ENCODE measurements around the gene ARHGAP32. TPM values are rescaled to one million over a fixed set of nuclear protein-coding genes. Genes with fewer than 3 reads are reported as not detected.

Gene ARHGAP32
- total RNA-seq, 1 donor = 20.1 TPM

DNA sequence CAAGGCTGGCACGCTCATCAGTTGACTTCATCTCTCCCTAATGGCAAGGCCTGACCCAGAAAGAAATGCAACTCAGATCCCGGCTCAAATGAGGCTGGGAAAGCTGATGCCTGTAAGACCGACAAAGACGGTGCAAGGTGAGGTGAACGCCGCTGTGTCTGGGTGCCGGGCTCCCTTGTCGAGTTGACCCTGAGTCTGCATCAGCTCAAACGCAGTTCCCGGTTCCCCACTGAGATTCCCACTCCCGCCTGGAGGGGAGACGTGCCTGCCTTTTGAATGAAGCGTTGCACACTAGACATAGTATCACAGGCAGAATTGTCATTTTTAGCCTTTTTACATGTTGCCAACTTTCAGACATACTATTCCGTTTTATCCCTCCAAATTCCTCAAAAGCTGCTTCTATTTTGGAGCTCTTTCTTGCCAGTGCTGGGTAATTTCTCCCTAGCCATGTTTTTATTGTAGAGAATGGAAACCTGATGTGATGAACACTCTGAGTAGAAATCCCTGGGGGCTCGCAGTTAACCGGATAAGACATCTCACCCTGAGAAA lies 248.6 kb downstream of the ARHGAP32 start:
- H3K4me3 ChIP-seq (ENCODE audit: low read depth, low read length) = no peak overlapping the region
- TF ChIP-seq, protein P1, sequence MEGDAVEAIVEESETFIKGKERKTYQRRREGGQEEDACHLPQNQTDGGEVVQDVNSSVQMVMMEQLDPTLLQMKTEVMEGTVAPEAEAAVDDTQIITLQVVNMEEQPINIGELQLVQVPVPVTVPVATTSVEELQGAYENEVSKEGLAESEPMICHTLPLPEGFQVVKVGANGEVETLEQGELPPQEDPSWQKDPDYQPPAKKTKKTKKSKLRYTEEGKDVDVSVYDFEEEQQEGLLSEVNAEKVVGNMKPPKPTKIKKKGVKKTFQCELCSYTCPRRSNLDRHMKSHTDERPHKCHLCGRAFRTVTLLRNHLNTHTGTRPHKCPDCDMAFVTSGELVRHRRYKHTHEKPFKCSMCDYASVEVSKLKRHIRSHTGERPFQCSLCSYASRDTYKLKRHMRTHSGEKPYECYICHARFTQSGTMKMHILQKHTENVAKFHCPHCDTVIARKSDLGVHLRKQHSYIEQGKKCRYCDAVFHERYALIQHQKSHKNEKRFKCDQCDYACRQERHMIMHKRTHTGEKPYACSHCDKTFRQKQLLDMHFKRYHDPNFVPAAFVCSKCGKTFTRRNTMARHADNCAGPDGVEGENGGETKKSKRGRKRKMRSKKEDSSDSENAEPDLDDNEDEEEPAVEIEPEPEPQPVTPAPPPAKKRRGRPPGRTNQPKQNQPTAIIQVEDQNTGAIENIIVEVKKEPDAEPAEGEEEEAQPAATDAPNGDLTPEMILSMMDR (IDR thresholded peaks at IDR 0.05; ENCODE audit: insufficient read depth, low read length) = no peak
- DNase-seq (ENCODE audit: low read depth) = no peak

- DNase-seq (ENCODE audit: low read depth) = no peak
- TF ChIP-seq, protein P1 (IDR thresholded peaks at IDR 0.05; ENCODE audit: insufficient read depth, low read length) = no peak
- H3K4me3 ChIP-seq (ENCODE audit: low read depth, low read length) = no peak within 1 kb of the TSS
These were observed 249.2 kb downstream of the ARHGAP32 start, which contains the start of gene TP53AIP1 for GRCh38 chr11:128942817-128943427. Gene TP53AIP1, minus strand, starts transcription at chr11:128942871. Its CDS starts 5,053 bp downstream, at chr11:128937818.

GRCh38 chr11:128942272-128942612 lies 249.9 kb downstream of the ARHGAP32 start:
- DNase-seq (ENCODE audit: low read depth) = no peak
- TF ChIP-seq, protein P1 (IDR thresholded peaks at IDR 0.05; ENCODE audit: insufficient read depth, low read length) = no peak
- H3K4me3 ChIP-seq (ENCODE audit: low read depth, low read length) = no peak overlapping the region

DNA sequence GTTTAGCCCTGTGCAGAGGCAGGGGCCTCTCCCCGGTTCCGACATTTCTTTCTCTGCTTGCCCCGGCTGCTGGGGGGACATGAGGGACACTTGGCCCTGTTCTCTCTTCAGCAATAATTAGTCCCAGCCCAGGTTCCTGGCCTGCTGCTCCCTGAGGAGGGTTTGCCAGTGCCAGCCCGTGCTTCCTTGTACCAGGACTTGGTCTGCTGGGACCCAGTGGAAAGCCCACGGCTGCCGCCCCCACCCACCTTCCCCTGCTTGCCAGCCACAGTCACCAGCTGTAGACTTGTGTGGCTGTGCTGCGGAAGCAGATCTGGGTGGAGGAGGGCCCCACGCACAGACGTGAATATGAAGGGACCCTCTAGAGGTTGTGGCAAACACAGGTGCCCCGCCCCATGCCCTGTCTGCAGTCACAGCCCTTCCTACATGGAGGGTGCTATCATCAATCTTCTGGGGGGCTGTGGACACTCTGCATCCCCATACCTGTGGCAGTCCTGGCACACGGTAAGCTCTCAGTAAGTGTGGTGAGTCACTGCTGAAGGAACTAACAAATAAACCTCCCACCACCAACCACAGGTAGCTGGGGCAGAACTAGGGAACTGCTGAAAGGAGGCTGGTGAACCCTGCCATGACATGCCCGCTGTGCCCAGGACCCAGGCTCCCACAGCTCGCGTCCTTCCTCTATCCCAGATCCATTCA lies 250.4 kb downstream of the ARHGAP32 start:
- TF ChIP-seq, protein P1 (IDR thresholded peaks at IDR 0.05; ENCODE audit: insufficient read depth, low read length) = no peak
- H3K4me3 ChIP-seq (ENCODE audit: low read depth, low read length) = no peak overlapping the region
- no peak for DNase-seq (ENCODE audit: low read depth)

GRCh38 chr11:128941110-128941509 lies 251.0 kb downstream of the ARHGAP32 start:
- DNase-seq (ENCODE audit: low read depth) = no peak
- H3K4me3 ChIP-seq (ENCODE audit: low read depth, low read length) = no peak overlapping the region
- TF ChIP-seq, protein P1 (IDR thresholded peaks at IDR 0.05; ENCODE audit: insufficient read depth, low read length) = no peak

DNA sequence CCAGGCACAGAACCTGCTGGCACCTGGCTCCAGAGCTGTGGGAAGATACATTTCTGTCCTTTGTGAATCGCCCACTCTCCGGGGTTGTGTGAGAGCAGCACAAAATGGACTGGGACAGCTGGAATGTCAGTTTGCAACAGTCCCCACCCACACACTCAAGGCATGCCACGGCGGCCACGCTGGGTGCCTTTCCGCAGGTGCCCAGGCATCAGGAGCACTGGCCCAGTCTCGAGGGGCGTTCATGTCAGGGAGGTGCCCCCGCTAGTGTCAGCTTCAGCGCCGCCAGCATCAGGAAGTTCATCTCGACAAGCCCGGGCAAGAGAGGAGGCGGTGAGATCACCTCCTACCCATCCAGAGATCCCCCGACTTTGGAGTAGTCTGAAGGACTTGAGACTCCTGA lies 251.5 kb downstream of the ARHGAP32 start:
- no peak overlapping the region for H3K4me3 ChIP-seq (ENCODE audit: low read depth, low read length)
- no peak for DNase-seq (ENCODE audit: low read depth)
- TF ChIP-seq, protein P1 (IDR thresholded peaks at IDR 0.05; ENCODE audit: insufficient read depth, low read length) = no peak
